Stimulated activated CD4-positive, alpha-beta T cell treated with anti-CD3 and anti-CD28 coated beads, Interleukin-2, amount 100 ng/mL, for 4 hours (primary cell): Measurements from ENCODE around the gene HCCS.

Source experiments
- DNase-seq: peaks from one replicate; pipeline ENCODE4 v3.0.0-alpha.2; 2020; ENCODE audit warnings: low read depth

Gene HCCS

DNA sequence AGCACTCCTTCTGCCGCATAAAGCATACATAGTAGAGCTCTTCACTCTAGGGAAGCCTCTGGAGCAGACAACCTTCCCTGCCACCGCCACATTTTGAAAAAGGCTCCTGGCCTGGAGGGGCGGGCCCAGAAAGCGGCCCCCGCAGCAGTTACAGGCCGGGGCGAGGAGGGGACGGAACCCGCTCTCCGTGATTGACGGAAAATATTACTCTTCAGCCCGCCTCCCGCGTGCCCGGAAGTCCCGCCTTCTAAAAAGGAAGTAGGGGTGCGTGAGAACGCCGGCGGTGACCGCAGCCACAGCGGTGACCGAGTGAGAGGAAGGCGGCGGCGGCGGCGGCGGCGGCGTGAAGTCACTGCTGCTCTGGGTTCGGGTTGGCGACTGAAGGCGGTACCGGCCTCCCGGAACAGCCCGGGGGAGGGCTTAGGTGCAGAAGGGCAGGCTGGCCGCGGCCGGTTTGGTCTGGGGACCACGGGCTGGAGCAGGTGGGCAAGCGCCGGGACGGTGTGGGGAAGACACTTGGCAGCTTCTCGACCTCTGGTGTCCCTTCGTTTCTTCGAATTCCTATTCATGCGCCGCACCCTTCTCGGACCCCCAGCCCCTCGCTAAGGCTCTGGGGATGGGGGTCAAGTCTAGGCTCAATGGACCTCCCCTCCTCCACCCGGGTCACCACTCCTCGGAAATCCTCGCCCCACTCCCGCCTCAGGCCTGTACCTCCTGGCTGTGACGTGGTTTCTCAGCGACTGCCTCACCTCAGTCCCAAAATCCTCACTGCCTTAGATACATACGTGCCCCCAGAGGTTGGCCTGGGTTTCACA lies at the start of gene HCCS:
Gene HCCS, plus strand, starts transcription at position 296 of the 815 bp plus-strand sequence. CDS start 729 bp downstream, outside the sequence.
- DNase-seq, result peak; percentile 73

GRCh38 chrX:11064276-11064675 lies 46.9 kb upstream of the HCCS start:
- no peak for DNase-seq

DNA sequence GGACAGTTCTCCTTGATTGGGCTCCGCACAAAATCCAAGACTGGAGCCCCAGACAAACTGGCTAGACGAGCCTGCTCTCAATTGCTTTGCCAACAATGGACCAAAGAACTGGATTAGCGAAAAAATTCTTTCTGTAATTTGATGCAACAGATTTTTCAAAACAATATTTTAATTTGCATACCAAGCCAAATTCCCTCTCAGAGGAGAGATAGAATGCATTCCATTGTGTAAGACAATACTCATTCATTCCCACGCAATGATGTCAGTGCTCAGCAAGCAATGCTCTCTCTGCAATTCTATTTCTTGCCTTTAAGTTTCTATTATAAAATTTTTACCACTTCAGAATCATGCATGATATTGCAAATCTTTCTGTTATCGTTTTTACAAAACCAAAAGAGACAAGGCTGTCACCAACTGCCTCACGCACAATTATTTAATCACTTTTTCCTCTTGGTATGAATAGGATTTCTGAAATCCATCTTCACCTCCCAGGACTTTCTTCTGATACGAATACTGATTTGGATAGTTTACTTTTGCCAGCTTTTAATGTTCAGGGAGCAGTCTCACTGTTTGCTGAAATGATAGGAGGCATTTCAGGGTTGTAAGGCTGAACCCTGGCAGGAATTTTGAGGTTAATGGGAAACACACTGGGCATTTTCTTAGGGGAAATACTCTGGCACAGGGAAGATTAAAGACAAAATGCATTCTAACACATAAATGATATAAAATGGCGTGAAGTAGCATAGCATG lies 46.1 kb upstream of the HCCS start:
- no peak for DNase-seq

DNA sequence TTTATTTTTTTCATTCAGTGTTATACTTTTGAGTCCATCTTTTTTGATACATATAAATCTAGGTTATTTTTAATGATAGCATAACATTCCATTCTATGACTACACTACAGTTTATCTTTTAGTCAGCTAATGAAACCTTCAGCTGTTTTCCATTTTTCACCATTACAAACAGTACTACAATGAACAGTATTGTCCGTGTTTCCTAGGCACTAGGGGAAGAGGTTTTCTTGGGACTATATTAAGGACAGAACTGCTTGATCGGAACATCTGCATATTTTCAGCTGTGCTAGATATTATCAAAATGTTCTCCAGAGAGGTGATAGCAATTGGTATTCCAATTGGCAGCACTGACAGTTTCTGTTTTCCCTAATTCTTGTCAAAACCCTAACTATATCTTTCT lies 44.3 kb upstream of the HCCS start:
- DNase-seq, result no peak

DNA sequence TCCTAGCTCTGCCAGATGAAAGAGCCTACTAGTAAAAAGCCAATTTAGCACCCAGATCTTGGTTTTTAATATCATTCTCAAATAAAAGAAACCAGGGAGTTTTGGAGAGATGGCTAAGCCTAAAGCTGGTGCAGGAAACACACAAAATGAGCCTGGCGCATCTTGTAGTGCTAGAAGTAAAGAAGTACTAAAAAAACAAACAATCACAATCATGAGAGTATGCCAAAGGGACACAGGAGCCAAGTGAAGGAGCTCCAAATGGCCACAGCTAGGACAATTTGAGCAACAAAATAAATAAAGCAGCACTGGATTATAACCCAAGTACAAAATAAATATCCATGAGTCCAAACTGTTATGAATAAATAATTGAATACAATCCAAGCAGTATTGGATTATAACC lies 37.8 kb upstream of the HCCS start:
- DNase-seq, result no peak

GRCh38 chrX:11080741-11081305 lies 30.3 kb upstream of the HCCS start:
- DNase-seq, result no peak

GRCh38 chrX:11081511-11081910 lies 29.6 kb upstream of the HCCS start:
- no peak for DNase-seq

GRCh38 chrX:11085305-11085704 lies 25.8 kb upstream of the HCCS start:
- DNase-seq, result no peak

DNA sequence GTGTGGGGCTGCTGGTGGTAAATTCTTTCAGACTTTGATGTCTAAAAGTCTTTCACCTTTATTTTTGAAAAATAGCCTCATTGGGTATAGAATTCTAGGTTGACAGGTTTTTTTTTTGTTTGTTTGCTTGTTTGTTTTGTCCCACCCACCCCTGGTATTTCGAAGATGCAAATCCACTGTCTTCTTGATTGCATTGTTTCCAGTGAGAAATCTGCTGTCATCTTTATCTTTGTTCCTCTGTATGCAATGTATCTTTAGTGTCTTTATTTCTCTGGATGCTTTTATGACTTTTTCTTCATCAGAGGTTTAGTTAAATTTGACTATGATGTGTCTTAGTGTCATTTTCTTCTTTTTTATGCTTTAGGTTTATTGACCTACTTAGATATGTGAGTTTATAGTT lies 21.3 kb upstream of the HCCS start:
- no peak for DNase-seq

GRCh38 chrX:11097933-11098332 lies 13.2 kb upstream of the HCCS start:
- DNase-seq, result no peak

- DNase-seq, result no peak
Observed at GRCh38 chrX:11099465-11099864, 11.7 kb upstream of the HCCS start.

DNA sequence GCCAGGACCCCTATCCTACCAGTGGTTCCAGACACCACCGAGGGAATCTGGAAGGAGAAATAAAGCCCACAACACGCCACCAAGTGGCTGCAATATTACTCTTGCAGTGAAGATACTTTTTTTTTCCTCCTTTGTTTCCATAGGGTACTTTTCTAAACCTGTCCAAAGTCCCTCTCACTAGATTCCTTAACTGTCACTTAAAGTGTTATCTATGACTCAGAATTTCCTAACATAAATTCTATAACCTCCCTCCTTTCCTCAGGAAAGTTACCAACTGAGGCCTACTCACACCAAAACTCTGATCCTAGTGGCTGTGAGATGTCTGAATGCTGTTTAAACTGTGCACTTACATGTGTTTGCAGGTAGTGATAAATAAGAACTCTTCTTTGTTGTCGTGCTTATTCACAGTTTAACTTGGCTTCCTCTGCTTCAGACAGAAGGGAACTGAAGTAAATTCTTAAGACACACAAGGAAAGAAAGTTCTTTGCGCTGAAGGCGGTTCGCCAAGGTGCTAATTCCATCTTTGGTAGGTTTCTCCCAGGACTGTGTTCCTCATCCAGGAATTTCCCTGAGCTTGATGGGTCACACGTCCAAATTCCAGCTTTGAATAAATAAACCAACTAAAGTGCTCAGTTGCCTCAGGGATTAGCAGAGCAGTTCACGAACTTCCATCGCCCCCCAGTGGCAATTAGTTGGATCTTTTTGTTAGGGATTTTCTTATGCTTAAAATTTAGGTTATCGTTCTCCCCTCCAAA lies 10.7 kb upstream of the HCCS start:
- DNase-seq, result no peak

GRCh38 chrX:11103006-11103405 lies 8.1 kb upstream of the HCCS start:
- DNase-seq, result no peak

DNA sequence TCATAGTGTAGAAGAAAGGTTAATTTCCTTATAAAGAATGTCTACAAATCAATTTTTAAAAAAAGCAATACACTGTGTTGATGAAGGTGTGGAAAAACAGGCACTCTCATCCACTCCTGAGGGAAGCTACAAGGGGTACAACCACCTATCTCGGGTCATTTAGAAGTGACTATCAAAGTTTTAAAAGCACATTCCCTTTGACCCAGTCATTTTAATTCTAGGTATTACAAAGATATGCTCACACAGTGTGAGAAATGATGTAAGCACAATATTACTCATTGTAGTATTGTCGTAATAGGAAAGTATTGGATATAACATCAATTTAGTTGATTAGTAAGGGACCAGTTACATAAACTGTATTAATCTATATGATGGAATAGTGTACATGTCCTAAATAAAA lies 7.4 kb upstream of the HCCS start:
- DNase-seq, result no peak

GRCh38 chrX:11105080-11105479 lies 6.1 kb upstream of the HCCS start:
- no peak for DNase-seq

DNA sequence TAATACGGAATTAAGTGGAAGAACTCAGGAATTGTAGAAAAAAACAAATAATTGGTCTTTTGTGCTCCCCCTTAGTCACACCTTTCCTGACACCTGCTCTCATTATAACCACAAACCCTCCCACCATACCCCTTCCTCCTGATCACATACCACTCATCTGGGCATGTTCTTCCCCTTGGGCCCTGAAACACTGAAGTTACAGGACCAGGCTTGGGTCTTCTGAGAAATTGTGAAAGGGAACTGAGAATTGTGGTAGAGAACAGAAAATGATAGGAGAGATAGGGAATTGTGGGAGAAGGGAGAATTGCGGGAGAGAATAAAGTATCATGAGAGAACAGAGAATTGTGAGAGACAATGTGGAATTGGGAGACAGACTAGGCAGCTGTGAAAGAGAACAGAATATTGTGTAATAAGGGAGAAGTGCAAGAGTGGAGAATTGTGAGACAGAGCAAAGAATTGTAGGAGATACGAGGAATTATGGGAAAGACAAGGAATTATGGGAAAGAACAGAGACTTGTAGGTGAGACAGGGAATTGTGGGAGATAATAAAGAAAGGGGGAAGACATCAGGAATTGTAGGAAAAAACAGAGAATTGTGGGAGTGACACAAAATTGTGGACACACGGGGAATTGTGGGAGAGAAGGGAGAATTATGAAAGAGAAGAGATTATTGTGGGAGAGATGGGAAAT lies 2.7 kb upstream of the HCCS start:
- DNase-seq, result no peak

- no peak for DNase-seq
Observed at GRCh38 chrX:11109968-11110367, 1.2 kb upstream of the HCCS start.

DNA sequence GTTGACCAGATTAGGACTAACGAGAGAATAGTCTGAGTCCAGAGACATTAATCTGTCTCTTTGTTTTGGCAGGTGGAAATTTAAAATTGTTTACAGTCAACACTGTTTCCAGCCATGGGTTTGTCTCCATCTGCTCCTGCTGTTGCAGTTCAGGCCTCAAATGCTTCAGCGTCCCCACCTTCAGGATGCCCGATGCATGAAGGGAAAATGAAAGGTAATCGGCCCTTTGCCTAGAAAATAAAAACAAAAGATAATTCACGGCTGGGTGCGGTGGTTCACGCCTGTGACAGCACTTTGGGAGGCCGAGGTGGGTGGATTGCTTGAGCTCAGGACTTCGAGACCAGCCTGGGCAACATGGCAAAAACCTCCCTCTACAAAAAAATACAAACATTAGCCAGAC lies 815 bp downstream of the HCCS start:
- no peak for DNase-seq

DNA sequence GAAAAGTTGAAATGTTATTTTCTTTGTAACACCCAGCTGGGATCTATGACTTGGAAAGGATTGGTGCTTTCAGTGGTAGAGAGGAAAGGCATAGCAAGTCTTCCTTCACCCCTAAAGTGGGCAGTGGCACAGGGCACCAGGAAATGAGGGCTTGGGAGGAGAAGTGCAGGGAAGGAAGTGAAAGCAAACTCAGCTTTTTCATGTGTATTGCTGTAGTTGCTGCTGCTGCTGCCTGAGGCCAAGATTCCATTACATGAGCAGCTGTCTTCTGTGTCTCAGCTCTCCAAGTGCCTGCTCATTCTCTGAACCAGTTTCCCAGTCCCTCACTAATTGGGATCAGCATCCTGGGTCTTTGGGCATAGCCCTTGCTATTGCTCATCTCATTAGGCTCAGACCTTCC lies 2.6 kb downstream of the HCCS start:
- no peak for DNase-seq

- DNase-seq, result no peak
Observed at GRCh38 chrX:11117745-11118144, 6.6 kb downstream of the HCCS start.

DNA sequence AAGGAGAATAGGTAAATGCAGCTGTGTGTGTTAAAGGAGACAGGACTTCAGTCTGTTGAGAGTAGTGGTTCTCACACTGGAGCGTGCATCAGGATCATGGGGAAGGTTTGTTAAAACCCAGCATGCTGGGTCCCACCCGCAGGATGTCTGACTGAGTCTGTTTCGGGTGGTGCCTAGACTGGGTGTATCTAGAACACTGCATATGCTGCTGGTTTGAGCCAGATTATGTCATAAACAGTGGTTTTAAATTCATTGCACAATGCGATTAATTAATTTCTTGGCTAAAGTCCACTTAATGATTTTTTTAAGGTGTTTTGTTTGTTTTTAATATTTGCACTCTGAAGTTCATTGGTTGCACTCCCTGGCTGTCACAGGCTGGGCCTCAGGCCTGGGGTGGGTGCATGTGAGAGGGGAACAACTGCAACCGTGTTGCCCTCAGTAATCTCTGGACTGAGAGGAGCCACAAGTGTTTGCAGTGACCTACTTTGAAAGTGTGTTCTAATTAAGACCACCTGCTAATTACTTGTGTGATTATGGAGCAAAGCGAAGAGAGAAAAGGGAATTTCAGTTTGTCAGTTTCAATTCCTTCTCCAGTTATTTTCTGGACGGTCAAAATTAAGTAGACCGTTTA lies 8.3 kb downstream of the HCCS start:
- no peak for DNase-seq
